Astrocyte of the spinal cord (primary cell): ENCODE measurements around the gene COMMD7.

ENCODE experiments used
- DNase-seq: peaks from one replicate; pipeline ENCODE4 v3.0.0; 2011; ENCODE audit warnings: low read depth, low spot score
- H3K4me3 ChIP-seq: 2 replicates; pipeline ENCODE4 v1.5.1; 2011; ENCODE audit warnings: low read depth, mild to moderate bottlenecking, low read length, moderate library complexity
- in situ Hi-C: cut with HindIII; loops from 2 replicates; pipeline ENCODE4 v1.10.0; 2017; ENCODE audit warnings: low sequenced_read_pairs
- TF ChIP-seq, protein P1 (sequence below): IDR thresholded peaks from 2 replicates; pipeline ENCODE4 v1.5.1; 2012; ENCODE audit warnings: low read depth, mild to moderate bottlenecking, low read length, inconsistent platforms

COMMD7 gene

DNA sequence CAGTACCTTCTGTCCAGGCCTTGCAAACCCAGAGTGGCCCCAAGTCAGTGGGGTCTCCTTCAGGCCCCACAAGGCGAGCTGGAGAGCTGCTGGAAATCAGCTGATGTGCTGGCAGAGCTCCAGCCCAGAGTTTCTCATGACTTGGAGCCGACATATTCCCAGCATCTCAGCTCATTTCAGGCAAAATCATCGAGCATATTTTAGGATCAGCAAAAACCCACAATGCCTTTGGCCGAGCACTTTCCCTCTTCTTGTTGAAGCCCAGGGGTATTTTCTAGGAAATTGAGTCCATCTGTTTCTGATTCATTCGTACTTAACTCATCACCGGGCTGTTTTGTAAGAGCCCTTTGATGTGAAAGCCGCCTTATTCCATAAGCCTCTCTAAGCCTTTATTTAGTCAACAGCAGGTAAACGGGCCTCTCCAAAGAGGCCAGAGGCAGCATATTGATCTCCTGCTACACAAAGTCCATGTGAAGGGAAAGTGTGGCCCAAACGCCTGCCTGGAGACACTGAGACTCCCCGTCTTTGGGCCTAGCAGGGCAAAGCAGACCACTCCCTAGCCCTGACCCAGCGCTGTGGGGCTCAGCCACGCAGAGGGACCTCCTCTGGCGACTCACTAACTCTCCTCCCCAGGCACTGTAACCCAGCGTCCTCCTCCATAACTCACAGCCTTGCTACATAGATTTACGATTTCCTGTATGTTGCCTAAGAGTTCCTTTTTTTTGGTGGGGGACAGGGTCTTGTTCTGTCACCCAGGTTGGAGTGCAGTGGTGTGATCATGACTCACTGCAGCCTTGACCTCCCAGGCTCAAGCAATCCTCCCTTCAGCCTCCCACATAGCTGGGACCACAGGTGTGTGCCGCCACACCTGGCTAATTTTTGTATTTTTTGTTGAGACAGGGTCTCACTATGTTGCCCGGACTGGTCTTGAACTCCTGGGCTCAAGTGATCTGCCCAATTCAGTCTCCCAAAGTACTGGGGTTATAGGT is 57.4 kb downstream of the COMMD7 start:
- H3K4me3 ChIP-seq: no peak overlapping the region
- TF ChIP-seq, protein P1, sequence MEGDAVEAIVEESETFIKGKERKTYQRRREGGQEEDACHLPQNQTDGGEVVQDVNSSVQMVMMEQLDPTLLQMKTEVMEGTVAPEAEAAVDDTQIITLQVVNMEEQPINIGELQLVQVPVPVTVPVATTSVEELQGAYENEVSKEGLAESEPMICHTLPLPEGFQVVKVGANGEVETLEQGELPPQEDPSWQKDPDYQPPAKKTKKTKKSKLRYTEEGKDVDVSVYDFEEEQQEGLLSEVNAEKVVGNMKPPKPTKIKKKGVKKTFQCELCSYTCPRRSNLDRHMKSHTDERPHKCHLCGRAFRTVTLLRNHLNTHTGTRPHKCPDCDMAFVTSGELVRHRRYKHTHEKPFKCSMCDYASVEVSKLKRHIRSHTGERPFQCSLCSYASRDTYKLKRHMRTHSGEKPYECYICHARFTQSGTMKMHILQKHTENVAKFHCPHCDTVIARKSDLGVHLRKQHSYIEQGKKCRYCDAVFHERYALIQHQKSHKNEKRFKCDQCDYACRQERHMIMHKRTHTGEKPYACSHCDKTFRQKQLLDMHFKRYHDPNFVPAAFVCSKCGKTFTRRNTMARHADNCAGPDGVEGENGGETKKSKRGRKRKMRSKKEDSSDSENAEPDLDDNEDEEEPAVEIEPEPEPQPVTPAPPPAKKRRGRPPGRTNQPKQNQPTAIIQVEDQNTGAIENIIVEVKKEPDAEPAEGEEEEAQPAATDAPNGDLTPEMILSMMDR: no peak
- peak; percentile 88 for DNase-seq
- in situ Hi-C loops: no loop called here

DNA sequence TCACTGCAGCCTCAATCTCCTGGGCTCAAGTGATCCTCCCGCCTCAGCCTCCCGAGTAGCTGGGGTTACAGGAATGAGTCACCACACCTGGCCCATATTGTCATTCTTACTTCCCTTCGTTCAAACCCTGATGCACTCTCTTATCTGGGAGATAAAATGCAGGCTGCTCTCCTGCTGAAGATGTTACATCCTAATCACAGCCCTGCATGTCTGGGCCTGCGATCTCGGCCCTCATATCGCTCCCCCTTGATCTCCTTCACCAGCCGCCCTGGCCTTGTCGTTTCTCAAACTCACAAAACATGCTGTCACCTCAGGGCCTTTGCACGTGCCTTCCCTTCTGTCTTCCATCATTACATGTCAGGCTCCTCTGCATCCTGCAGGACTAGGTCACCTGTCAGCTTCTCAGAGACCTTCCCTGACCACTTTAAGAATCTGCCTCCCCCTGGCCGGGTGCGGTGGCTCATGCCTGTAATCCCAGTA is 60.7 kb downstream of the COMMD7 start:
- H3K4me3 ChIP-seq: no peak overlapping the region
- in situ Hi-C loops: no loop called here
- DNase-seq: no peak
- TF ChIP-seq, protein P1: no peak

DNA sequence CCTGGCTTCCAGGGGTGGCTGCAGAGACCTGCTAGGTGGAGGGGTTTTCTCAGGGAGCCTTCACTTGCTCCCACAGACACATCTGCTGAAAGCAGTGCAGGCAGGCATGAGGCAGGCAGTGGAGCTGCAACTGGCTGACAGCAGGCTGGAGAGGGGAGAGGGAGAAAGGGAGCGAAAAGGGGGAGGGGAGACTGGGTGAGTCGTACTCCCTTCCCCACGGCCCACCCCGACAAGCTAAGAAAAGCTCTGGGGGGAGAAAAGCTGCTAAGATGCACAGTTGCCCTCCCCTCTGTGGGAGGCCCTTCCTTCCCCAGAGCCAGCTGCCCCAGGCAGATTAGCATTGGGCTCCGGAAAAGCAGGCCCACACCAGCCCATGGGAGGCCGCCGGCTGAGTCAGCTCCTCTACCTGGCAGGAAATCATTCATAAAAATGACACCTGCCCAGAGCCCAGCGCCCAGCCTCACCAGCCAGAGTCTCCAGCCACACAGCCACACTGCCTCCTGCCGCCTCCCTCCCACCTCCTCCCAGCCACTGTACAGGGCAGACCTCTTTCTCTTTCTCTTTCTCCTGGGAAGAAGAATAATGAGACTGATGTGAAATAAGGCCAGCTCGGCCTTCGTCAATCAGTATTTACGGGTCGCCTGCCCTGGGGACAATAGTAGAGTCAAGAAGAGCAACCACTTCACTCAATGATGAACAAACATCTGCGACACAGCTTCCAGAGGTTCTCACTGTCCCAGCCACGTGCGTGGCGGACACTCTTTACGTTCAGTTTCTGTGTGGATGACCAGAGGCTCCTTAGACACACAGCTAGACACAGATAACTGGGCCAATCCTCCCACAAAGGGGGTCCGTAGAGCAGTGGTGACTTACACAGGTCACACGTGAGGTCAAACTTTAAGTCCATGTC is 61.8 kb downstream of the COMMD7 start:
- in situ Hi-C loops: no loop called here
- peak; percentile 26 for DNase-seq
- no peak overlapping the region for H3K4me3 ChIP-seq
- TF ChIP-seq, protein P1: no peak

DNA sequence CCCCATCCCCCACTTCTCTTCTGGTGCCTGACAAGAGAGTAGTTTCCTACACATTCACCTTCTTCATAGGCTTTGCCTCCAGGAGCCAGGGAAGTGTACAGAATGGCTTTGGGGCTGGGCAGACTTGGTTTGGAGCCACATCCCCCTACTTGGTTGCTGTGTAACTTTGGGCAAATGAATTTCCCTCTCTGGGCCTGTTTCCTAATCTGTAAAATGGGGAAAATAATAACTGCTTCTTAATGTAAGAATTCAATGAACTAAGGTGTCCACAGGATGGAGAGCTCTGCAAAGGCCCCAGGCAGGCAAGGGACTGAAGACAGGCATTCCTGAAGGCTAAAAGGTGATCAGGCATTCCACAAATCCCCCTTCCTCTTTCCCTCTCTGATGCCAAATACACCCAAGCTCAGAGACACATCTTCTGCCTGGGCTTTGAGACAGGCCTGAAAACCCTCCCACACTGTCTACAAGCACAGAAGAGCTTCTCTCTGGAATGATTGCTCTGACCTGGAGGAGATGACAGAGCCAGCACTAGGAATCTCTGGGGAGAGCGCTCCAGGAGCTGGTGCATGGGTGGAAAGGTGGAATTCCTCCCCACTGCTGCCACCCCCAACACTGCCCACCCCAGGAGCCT is 62.6 kb downstream of the COMMD7 start:
- H3K4me3 ChIP-seq: no peak overlapping the region
- DNase-seq: no peak
- TF ChIP-seq, protein P1: no peak
- in situ Hi-C loops: no loop called here

DNA sequence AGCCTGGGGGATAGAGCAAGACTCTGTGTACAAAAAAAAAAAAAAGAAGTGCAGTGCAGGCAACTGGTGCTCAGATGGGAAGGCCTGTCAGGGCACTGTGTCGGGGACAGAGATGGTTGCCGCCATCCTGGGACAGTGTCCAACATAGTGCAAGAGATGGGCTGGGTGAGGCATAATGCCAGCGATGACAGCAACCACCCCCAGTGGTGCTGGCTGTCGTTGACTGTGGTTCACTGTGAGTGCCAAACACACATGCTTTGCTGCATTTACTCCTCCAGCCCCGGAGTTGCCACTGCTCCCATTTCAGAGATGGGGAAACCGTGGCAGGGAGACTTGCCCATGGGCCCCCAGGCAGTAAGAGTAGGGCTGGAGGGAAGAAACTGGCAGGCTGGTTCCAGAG is 64.3 kb downstream of the COMMD7 start:
- TF ChIP-seq, protein P1: no peak
- DNase-seq: no peak
- in situ Hi-C loops: no loop called here
- no peak overlapping the region for H3K4me3 ChIP-seq
